Measurements from ENCODE around the gene SH3RF1.

- TF ChIP-seq CTCF (IDR thresholded peaks at IDR 0.05) (no peak), REST (IDR thresholded peaks at IDR 0.05; ENCODE audit: insufficient read depth in 1 of 2, low read depth in 2 of 2, low read length in 1 of 2) (no peak), POLR2AphosphoS5 (IDR thresholded peaks at IDR 0.05; ENCODE audit: low read depth, low read length) (no peak)
Measured at GRCh38 chr4:169058312-169058711, 212.4 kb downstream of the SH3RF1 start.
